Measurements from ENCODE around the gene FGFBP3. TPM values are rescaled to one million over a fixed set of nuclear protein-coding genes. Genes with fewer than 3 reads are reported as not detected.

Gene FGFBP3
- total RNA-seq, 4 donors from 2014 or later: 0.40 to 1.4 (median 0.57) TPM; not detected in 1

DNA sequence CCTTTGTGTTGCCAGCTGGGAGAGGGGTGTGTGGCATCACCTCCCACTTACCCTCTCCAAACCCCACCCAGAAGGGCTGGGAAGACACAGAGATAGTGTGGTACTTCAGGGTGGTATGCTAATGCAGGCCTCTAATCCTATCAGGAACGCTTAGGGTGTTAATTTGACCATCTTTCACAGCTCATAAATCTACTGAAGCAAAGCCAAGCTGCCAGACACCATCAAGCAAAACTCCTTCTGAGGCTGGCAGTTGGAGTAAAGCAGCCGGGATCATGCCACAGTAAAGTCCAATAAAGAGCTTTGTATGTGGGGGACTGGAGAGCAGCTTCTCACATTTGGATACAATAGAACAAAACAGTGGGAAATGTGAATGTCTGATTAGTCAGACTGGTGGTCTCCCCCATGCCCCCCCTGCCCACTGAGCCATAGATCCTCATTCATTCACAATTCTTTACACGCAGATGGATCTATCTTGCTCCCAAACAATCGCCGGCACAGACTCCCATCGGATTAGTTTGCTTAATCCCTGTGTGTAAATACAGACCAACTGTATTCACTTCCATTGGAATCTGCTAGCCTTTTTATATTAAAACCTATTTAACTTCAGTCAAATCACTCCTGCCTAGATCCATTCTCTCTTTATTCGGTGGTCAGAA, 29.6 kb downstream of the FGFBP3 start:
- TF ChIP-seq POLR2A (IDR thresholded peaks at IDR 0.05): no peak
- TF ChIP-seq, protein P1, sequence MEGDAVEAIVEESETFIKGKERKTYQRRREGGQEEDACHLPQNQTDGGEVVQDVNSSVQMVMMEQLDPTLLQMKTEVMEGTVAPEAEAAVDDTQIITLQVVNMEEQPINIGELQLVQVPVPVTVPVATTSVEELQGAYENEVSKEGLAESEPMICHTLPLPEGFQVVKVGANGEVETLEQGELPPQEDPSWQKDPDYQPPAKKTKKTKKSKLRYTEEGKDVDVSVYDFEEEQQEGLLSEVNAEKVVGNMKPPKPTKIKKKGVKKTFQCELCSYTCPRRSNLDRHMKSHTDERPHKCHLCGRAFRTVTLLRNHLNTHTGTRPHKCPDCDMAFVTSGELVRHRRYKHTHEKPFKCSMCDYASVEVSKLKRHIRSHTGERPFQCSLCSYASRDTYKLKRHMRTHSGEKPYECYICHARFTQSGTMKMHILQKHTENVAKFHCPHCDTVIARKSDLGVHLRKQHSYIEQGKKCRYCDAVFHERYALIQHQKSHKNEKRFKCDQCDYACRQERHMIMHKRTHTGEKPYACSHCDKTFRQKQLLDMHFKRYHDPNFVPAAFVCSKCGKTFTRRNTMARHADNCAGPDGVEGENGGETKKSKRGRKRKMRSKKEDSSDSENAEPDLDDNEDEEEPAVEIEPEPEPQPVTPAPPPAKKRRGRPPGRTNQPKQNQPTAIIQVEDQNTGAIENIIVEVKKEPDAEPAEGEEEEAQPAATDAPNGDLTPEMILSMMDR (IDR thresholded peaks at IDR 0.05): no peak
- Histone ChIP-seq H3K27me3 (no peaks in the 10 kb centered on the region), H3K9me3 (no peaks in the 10 kb centered on the region), H3K4me1 (peaks cover 12 to 37% (median 26%) of the 10 kb centered on the region in 3 donors), H3K4me3 (no peak overlapping the region), H3K27ac (peak overlapping the region in 2 of 4 donors; percentile 11 to 18), H3K36me3 (no peaks in the 10 kb centered on the region)
- 23 to 36% methylated on average over 7 of the region's 7 CpGs for WGBS, 2 donors
- no peak for DNase-seq
- intact Hi-C loops (cut with DNase I): no loop called here

DNA sequence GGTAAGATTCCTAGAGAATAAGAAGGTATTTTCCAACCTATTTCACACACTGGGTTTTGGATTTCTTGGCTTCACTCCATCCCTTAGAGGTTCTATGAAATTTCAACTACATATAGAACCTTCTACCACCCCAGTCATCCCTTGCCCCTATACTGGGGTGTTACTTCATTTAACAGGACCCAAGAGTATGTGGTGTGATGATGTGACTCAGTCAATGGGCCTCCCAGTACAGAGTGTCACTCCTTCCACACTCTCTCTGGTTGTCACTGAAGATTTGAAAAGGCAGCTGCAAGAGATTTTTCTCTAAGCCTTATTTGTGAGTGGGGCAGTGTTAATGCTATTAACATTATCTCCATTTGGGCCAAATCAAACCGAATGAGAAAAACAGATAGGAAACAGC, 33.5 kb downstream of the FGFBP3 start:
- no peak overlapping the region for H3K4me3 ChIP-seq
- H3K27ac ChIP-seq: no peak overlapping the region
- intact Hi-C loops (cut with DNase I): no loop called here
- no peak for DNase-seq
- peaks cover 0 to 15% (median 9%) of the 10 kb centered on the region in 3 donors for H3K4me1 ChIP-seq
- TF ChIP-seq, protein P1 (IDR thresholded peaks at IDR 0.05): no peak
- TF ChIP-seq POLR2A (IDR thresholded peaks at IDR 0.05): no peak
- WGBS, 2 donors: 90 to 100% methylated on average over 1 of the region's 1 CpG
- H3K27me3 ChIP-seq: no peaks in the 10 kb centered on the region
- H3K36me3 ChIP-seq: no peaks in the 10 kb centered on the region
- no peaks in the 10 kb centered on the region for H3K9me3 ChIP-seq

DNA sequence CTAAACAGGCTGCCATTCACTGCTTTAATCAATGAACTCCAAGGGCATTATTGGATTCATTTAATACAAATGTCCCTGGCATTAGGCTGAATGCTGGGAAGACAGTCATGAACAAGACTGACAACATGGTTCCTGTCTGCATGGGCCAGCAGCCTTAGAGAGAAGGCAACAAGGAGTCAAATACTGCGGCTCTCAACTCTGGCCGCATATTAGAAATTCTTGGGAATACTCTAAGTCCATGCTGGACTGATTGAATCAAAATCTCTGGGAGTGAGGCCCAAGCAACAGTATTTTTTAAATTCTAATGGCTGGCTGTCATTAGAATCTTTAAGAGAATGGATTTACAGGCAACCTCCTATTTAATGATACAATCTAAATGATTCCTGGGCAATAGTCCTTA, 34.1 kb downstream of the FGFBP3 start:
- no peak overlapping the region for H3K27ac ChIP-seq
- TF ChIP-seq, protein P1 (IDR thresholded peaks at IDR 0.05): no peak
- TF ChIP-seq POLR2A (IDR thresholded peaks at IDR 0.05): no peak
- DNase-seq: no peak
- intact Hi-C loops (cut with DNase I): no loop called here
- H3K36me3 ChIP-seq: no peaks in the 10 kb centered on the region
- H3K4me1 ChIP-seq: peaks cover 0 to 9% (median 6%) of the 10 kb centered on the region in 3 donors
- H3K9me3 ChIP-seq: no peaks in the 10 kb centered on the region
- no peaks in the 10 kb centered on the region for H3K27me3 ChIP-seq
- no peak overlapping the region for H3K4me3 ChIP-seq
- WGBS, 2 donors: 100% methylated on average over 2 of the region's 2 CpGs

DNA sequence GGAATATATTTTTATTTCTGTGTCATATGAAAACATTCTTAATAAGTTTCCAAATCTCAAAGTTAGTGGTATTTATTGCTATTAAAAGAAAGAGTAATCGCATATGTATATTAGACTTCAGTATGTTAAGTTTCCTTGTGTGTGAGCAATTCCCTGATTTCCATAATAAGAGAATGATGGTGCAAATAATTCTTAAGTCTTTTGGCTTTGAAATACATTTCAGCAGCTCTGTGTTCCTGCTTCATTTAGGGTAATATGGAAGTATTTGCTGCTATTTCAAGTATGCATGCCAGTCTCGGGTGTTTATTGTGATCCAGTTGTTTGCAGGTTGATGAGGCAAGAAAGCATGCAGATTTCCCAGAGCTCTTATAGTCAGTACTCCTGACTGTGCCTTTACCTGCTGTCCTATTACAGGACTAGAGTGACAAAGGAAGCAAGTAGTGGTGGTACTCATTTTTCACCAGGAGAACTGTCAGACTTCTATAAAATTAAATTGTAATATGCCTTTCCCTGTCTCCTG, 43.7 kb downstream of the FGFBP3 start:
- intact Hi-C loops (cut with DNase I): no loop called here
- Histone ChIP-seq H3K27ac (no peak overlapping the region), H3K27me3 (no peaks in the 10 kb centered on the region), H3K4me3 (no peak overlapping the region), H3K9me3 (no peaks in the 10 kb centered on the region), H3K36me3 (peaks cover 0 to 63% (median 3%) of the 10 kb centered on the region in 3 donors), H3K4me1 (no peaks in the 10 kb centered on the region)
- TF ChIP-seq, protein P1 (IDR thresholded peaks at IDR 0.05): no peak
- no peak for TF ChIP-seq POLR2A (IDR thresholded peaks at IDR 0.05)
- 77 to 89% methylated on average over 2 of the region's 2 CpGs for WGBS, 2 donors
- DNase-seq: no peak

DNA sequence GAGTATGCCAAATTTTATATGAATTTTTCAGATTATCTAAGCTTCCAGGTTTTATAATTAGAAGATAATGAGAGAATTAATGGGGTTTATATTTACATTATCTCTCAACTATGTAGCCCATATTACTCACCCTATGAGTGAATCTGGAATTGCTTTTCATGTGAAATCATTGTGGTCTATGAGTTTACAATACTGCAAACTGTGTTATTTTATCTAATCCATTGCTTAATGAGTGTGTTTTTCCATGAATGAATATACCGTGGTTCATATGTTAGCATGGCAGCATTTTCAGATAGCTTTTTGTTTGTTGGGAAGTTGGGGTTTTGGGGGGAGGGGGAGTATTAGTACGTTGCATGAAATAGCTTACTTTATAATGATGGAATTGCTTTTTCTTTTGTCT, 44.5 kb downstream of the FGFBP3 start:
- 50 to 70% methylated on average over 2 of the region's 2 CpGs for WGBS, 2 donors
- no peaks in the 10 kb centered on the region for H3K9me3 ChIP-seq
- DNase-seq: no peak
- no peak overlapping the region for H3K4me3 ChIP-seq
- H3K4me1 ChIP-seq: no peaks in the 10 kb centered on the region
- H3K27ac ChIP-seq: no peak overlapping the region
- intact Hi-C loops (cut with DNase I): no loop called here
- no peaks in the 10 kb centered on the region for H3K27me3 ChIP-seq
- H3K36me3 ChIP-seq: peaks cover 4 to 72% (median 7%) of the 10 kb centered on the region in 3 donors
- TF ChIP-seq, protein P1 (IDR thresholded peaks at IDR 0.05): no peak
- no peak for TF ChIP-seq POLR2A (IDR thresholded peaks at IDR 0.05)

Data from esophagus squamous epithelium (tissue), 5 donors.